Measurements from ENCODE around the gene LPP. TPM values are rescaled to one million over a fixed set of nuclear protein-coding genes. Genes with fewer than 3 reads are reported as not detected.

Gene LPP
- polyA plus RNA-seq, 3 donors = 14.1 to 23.2 (median 15.3) TPM

- peaks cover 60% of the 10 kb centered on the region for H3K4me1 Mint-ChIP-seq
- Histone ChIP-seq H2AFZ (ENCODE audit: insufficient read depth, low read depth, low read length, poor library complexity, severe bottlenecking) (peak overlapping the region; percentile 48), H3K4me2 (replicated peaks; ENCODE audit: extremely low read depth, low read length, poor library complexity, severe bottlenecking) (peak overlapping the region; percentile 46)
These were observed 235.9 kb downstream of the LPP start for GRCh38 chr3:188389711-188390342.

GRCh38 chr3:188390343-188390718 lies 236.4 kb downstream of the LPP start:
- peak overlapping the region in 1 of 3 experiments; percentile 45 for H3K4me3 ChIP-seq (replicated peaks in 1 of 3; ENCODE audit: low read depth in 2 of 3, low read length in 3 of 3)
- no peak for DNase-seq
- H3K4me1 ChIP-seq (ENCODE audit: control insufficient read depth in 1 of 2, insufficient read depth in 2 of 2, low read length in 2 of 2) = peaks cover 54 to 70% of the 10 kb centered on the region in 2 donors
- H3K27me3 Mint-ChIP-seq (ENCODE audit: low read depth in 3 of 3) = no peaks in the 10 kb centered on the region
- peak overlapping the region; percentile 53 for H3K9ac ChIP-seq (ENCODE audit: insufficient read depth, low read length, poor library complexity, severe bottlenecking)
- H3K79me2 ChIP-seq (ENCODE audit: insufficient read depth, low read length) = no peaks in the 10 kb centered on the region
- H3K36me3 Mint-ChIP-seq = peaks cover 4 to 10% of the 10 kb centered on the region in 2 donors
- H3K9me3 ChIP-seq (replicated peaks in 1 of 2; ENCODE audit: control insufficient read depth in 1 of 2, insufficient read depth in 1 of 2, low read length in 2 of 2) = no peaks in the 10 kb centered on the region
- H4K20me1 ChIP-seq (ENCODE audit: insufficient read depth, low read length) = no peaks in the 10 kb centered on the region
- intact Hi-C loops (cut with micrococcal nuclease) = loop anchor here (2.0 to 10.0 kb wide), 4 partner anchors 37 to 646 kb away; partner anchors contain the start of genes BCL6 (in 1 of the 2) and LPP (in 1 of the 2)
- H3K9me3 Mint-ChIP-seq = no peaks in the 10 kb centered on the region
- peak overlapping the region; percentile 46 for H3K4me2 ChIP-seq (replicated peaks; ENCODE audit: extremely low read depth, low read length, poor library complexity, severe bottlenecking)
- no CpG with 5 or more reads among the region's 4 CpGs for WGBS (ENCODE audit: insufficient coverage)
- H3K27me3 ChIP-seq (ENCODE audit: control insufficient read depth in 2 of 2, insufficient read depth in 2 of 2, low read length in 2 of 2) = no peaks in the 10 kb centered on the region
- H2AFZ ChIP-seq (ENCODE audit: insufficient read depth, low read depth, low read length, poor library complexity, severe bottlenecking) = peak overlapping the region; percentile 48
- peak overlapping the region; percentile 96 to 98 for H3K27ac ChIP-seq (ENCODE audit: low read depth in 1 of 2, low read length in 2 of 2)
- no peaks in the 10 kb centered on the region for H3K36me3 ChIP-seq (replicated peaks in 1 of 2; ENCODE audit: control insufficient read depth in 1 of 2, insufficient read depth in 2 of 2, low read length in 2 of 2)
- peaks cover 55% of the 10 kb centered on the region for H3K4me1 Mint-ChIP-seq
- H3K27ac Mint-ChIP-seq = peak overlapping the region; percentile 98 to 99 (median 99)
- H3K4me3 Mint-ChIP-seq = peak overlapping the region; percentile 2 to 46
- TF ChIP-seq CTCF (IDR thresholded peaks at IDR 0.05) = no peak

More at GRCh38 chr3:188389711-188390342, 235.9 kb downstream of the LPP start:
- intact Hi-C loops (cut with micrococcal nuclease) = loop anchor here (2.0 to 10.0 kb wide), 4 partner anchors 37 to 645 kb away; partner anchors contain the start of genes BCL6 (in 1 of the 2) and LPP (in 1 of the 2)
- Histone ChIP-seq H3K36me3 (replicated peaks in 1 of 2; ENCODE audit: control insufficient read depth in 1 of 2, insufficient read depth in 2 of 2, low read length in 2 of 2) (no peaks in the 10 kb centered on the region), H3K9ac (ENCODE audit: insufficient read depth, low read length, poor library complexity, severe bottlenecking) (peak overlapping the region; percentile 53), H3K27ac (ENCODE audit: low read depth in 1 of 2, low read length in 2 of 2) (peak overlapping the region; percentile 96 to 98), H3K9me3 (replicated peaks in 1 of 2; ENCODE audit: control insufficient read depth in 1 of 2, insufficient read depth in 1 of 2, low read length in 2 of 2) (no peaks in the 10 kb centered on the region), H3K79me2 (ENCODE audit: insufficient read depth, low read length) (no peaks in the 10 kb centered on the region), H3K4me3 (replicated peaks in 1 of 3; ENCODE audit: low read depth in 2 of 3, low read length in 3 of 3) (peak overlapping the region in 1 of 3 experiments; percentile 45), H4K20me1 (ENCODE audit: insufficient read depth, low read length) (no peaks in the 10 kb centered on the region), H3K4me1 (ENCODE audit: control insufficient read depth in 1 of 2, insufficient read depth in 2 of 2, low read length in 2 of 2) (peaks cover 59 to 71% of the 10 kb centered on the region in 2 donors), H3K27me3 (ENCODE audit: control insufficient read depth in 2 of 2, insufficient read depth in 2 of 2, low read length in 2 of 2) (no peaks in the 10 kb centered on the region)
- WGBS (ENCODE audit: insufficient coverage) = no CpG with 5 or more reads among the region's 5 CpGs
- peak overlapping the region; percentile 98 to 99 (median 99) for H3K27ac Mint-ChIP-seq
- no peaks in the 10 kb centered on the region for H3K9me3 Mint-ChIP-seq
- H3K4me3 Mint-ChIP-seq = peak overlapping the region; percentile 37 to 46
- DNase-seq = peak; percentile 88 to 94 (median 89)
- no peaks in the 10 kb centered on the region for H3K27me3 Mint-ChIP-seq (ENCODE audit: low read depth in 3 of 3)
- TF ChIP-seq CTCF (IDR thresholded peaks at IDR 0.05) = no peak
- H3K36me3 Mint-ChIP-seq = peaks cover 4 to 10% of the 10 kb centered on the region in 2 donors

Data from CD14-positive monocyte (primary cell).